K562 (cell line): ENCODE measurements around the gene ABCC11. TPM values are rescaled to one million over a fixed set of nuclear protein-coding genes. Genes with fewer than 3 reads are reported as not detected.

Source experiments
- ATAC-seq: fragments of 200-7000 bp; cut with Tn5 transposase; 3 replicates; pipeline ENCODE4 v1.9.1; 2020; ENCODE audit warnings: moderate library complexity
- BruUV-seq: library from RNA; stranded (reverse); fragments of 400-500 nt; replicated peaks from 2 replicates; lab custom pipeline; 2021; lab: Mats Ljungman, UMichigan
- CTCF ChIA-PET: fragments of 300-600 bp; formaldehyde crosslinking; extraction: SDS; loops from one replicate; lab custom pipeline; 2021; ENCODE audit warnings: low intra/inter-chr PET ratio; lab: Yijun Ruan, JAX
- POLR2A ChIA-PET: fragments of 300-600, 350-650 bp; sonication (Branson Sonifier 250); formaldehyde crosslinking; extraction: SDS; loops from one replicate; lab custom pipeline; 2021; ENCODE audit warnings: antibody characterized with exemption, inconsistent platforms; lab: Yijun Ruan, JAX
- DNase-seq, 4 experiments: peaks; one replicate each; pipeline versions ENCODE4 v3.0.0 to v3.0.0-alpha.2; 2011 to 2018; ENCODE audit warnings: low spot score in 3 of 4, mixed read lengths in 3 of 4; ENCODE audit errors: extremely low read depth in 1 of 4
- FAIRE-seq: peaks from 2 replicates; lab custom pipeline; 2011; peaks lifted over from hg19 to GRCh38; lab: Jason Lieb, UNC
- H2AFZ ChIP-seq: 2 replicates; pipeline ENCODE4 v1.6.0; 2011; ENCODE audit warnings: low read depth, low read length, control low read depth, inconsistent platforms
- H3K27ac ChIP-seq: fragments of 200-600 bp; 3 replicates; pipeline ENCODE4 v1.8.0; 2011; ENCODE audit warnings: low read depth, mild to moderate bottlenecking, control low read depth, inconsistent platforms, low read length, moderate library complexity, mixed read lengths; ENCODE audit errors: extremely low read depth
- H3K27me3 ChIP-seq, 2 experiments: fragments of 300-600 bp in 1 of 2; 2 replicates in 1 of 2; 3 replicates in 1 of 2; pipeline versions ENCODE4 v1.6.0 to v1.8.0; 2011; ENCODE audit warnings: inconsistent platforms in 2 of 2, low read length in 2 of 2, mild to moderate bottlenecking in 1 of 2, mixed read lengths in 1 of 2, moderate library complexity in 1 of 2; ENCODE audit not compliant: control insufficient read depth in 2 of 2, insufficient read depth in 2 of 2
- H3K36me3 ChIP-seq: fragments of 300-600 bp; 3 replicates; pipeline ENCODE4 v1.8.0; 2011; ENCODE audit warnings: mild to moderate bottlenecking, low read length, inconsistent platforms; ENCODE audit not compliant: control insufficient read depth, insufficient read depth
- H3K4me1 ChIP-seq, 2 experiments: fragments of 200-600 bp in 1 of 2; replicated peaks in 1 of 2; 2 replicates in 1 of 2; 3 replicates in 1 of 2; pipeline versions ENCODE4 v1.5.1 to v1.8.0; 2011; ENCODE audit warnings: inconsistent platforms in 2 of 2, low read length in 2 of 2, mild to moderate bottlenecking in 1 of 2, mixed read lengths in 1 of 2, moderate library complexity in 1 of 2; ENCODE audit not compliant: control insufficient read depth in 2 of 2, insufficient read depth in 2 of 2
- H3K4me2 ChIP-seq: 2 replicates; pipeline ENCODE4 v1.6.1; 2011; ENCODE audit warnings: low read length, control low read depth, inconsistent platforms, mixed read lengths; ENCODE audit not compliant: insufficient read depth
- H3K4me3 ChIP-seq: fragments of 200-600 bp; sonication (generic), shearing (Covaris generic); 2 replicates; pipeline ENCODE4 v1.5.1; 2016; ENCODE audit warnings: control low read depth, inconsistent platforms
- H3K79me2 ChIP-seq: fragments of 200-600 bp; 3 replicates; pipeline ENCODE4 v1.8.0; 2011; ENCODE audit warnings: low read length, inconsistent platforms; ENCODE audit not compliant: control insufficient read depth, insufficient read depth
- H3K9ac ChIP-seq, 2 experiments: 2 replicates each; pipeline versions ENCODE4 v1.6.0 to v1.6.1; 2011; ENCODE audit warnings: low read depth in 2 of 2, low read length in 2 of 2, control low read depth in 1 of 2, inconsistent platforms in 1 of 2, mild to moderate bottlenecking in 1 of 2, mixed read lengths in 1 of 2; ENCODE audit not compliant: insufficient read depth in 1 of 2
- H3K9me1 ChIP-seq: one replicate; pipeline ENCODE4 v1.6.0; 2011; ENCODE audit warnings: inconsistent platforms, mild to moderate bottlenecking, low read length, moderate library complexity; ENCODE audit not compliant: control insufficient read depth, insufficient read depth
- H3K9me3 ChIP-seq: replicated peaks from 2 replicates; pipeline ENCODE4 v1.5.1; 2011; ENCODE audit warnings: low read depth, low read length, inconsistent platforms; ENCODE audit not compliant: control insufficient read depth, insufficient read depth
- H4K20me1 ChIP-seq: replicated peaks from 2 replicates; pipeline ENCODE4 v1.6.1; 2011; ENCODE audit warnings: low read length, inconsistent platforms, mixed read lengths; ENCODE audit not compliant: control insufficient read depth, insufficient read depth
- CEBPB ChIP-seq: fragments of 450-650 bp; IDR thresholded peaks from 2 replicates; pipeline ENCODE4 v1.6.1; 2016; ENCODE audit warnings: missing genetic modification characterization, missing compliant biosample characterization
- CTCF ChIP-seq, 3 experiments: IDR thresholded peaks in 2 of 3; conservative IDR thresholded peaks in 1 of 3; 2 replicates each; pipeline ENCODE4 v1.5.1; 2011 to 2012; ENCODE audit warnings: low read length in 3 of 3, mild to moderate bottlenecking in 3 of 3, control low read depth in 2 of 3, improper control_type of control experiment in 1 of 3, inconsistent platforms in 1 of 3, low read depth in 1 of 3, mixed read lengths in 1 of 3, moderate library complexity in 1 of 3; ENCODE audit not compliant: insufficient read depth in 2 of 3
- CTCFL ChIP-seq: IDR thresholded peaks from 2 replicates; pipeline ENCODE4 v1.6.1; 2011; ENCODE audit warnings: borderline replicate concordance, low read depth, mild to moderate bottlenecking, moderate library complexity, low read length; ENCODE audit not compliant: insufficient read depth, poor library complexity, severe bottlenecking
- NFRKB ChIP-seq: fragments of 450-650 bp; IDR thresholded peaks from 2 replicates; pipeline ENCODE4 v1.6.1; 2016; ENCODE audit warnings: low read depth
- NR4A1 ChIP-seq, 2 experiments: fragments of 250-450 bp in 1 of 2; fragments of 450-650 bp in 1 of 2; sonication (Bioruptor Pico) in 1 of 2; IDR thresholded peaks; 2 replicates each; pipeline versions ENCODE4 v1.4.0 to v1.6.1; 2016 to 2020; ENCODE audit warnings: mild to moderate bottlenecking in 2 of 2, missing compliant biosample characterization in 1 of 2, missing genetic modification characterization in 1 of 2, moderate library complexity in 1 of 2
- POLR2H ChIP-seq: IDR thresholded peaks from 2 replicates; pipeline ENCODE4 v1.6.1; 2016; ENCODE audit warnings: missing genetic modification characterization, low read depth, mild to moderate bottlenecking, control low read depth, missing compliant biosample characterization, moderate library complexity
- RAD21 ChIP-seq, 2 experiments: fragments of 250-450 bp in 1 of 2; fragments of 450-650 bp in 1 of 2; sonication (Bioruptor Pico) in 1 of 2; formaldehyde crosslinking in 1 of 2; IDR thresholded peaks in 1 of 2; conservative IDR thresholded peaks in 1 of 2; 2 replicates each; pipeline versions ENCODE4 v1.4.0 to v1.8.0; 2020 to 2022; ENCODE audit warnings: mild to moderate bottlenecking in 2 of 2, moderate library complexity in 1 of 2
- WGBS: fragments of 100-300 bp; shearing (Covaris generic); methylation state at CpG from one replicate; pipeline ENCODE4 v1.1.6; 2016; ENCODE audit warnings: low coverage, mixed read lengths; ENCODE audit not compliant: insufficient coverage; ENCODE audit errors: missing lambda C conversion rate; 5-methylcytosine and 5-hydroxymethylcytosine counted together
- in situ Hi-C: fragments of 300-500 bp; cut with MboI; formaldehyde crosslinking; loops from 4 replicates; pipeline ENCODE4 v1.15.0; 2018; ENCODE audit warnings: inconsistent platforms, mixed read lengths
- intact Hi-C: fragments of 100-400 bp; cut with micrococcal nuclease; formaldehyde crosslinking; loops from 2 replicates; pipeline ENCODE4 v1.14.2; 2022
- polyA plus RNA-seq, 8 experiments: library from polyadenylated mRNA; depleted of rRNA in 4 of 8; stranded (reverse) in 5 of 8; unstranded in 3 of 8; fragments of >200 nt; fragmentation: Nextera tagmentation in 2 of 8; fragmentation: Illumina TruSeq in 1 of 8; extraction: Ambion mirVana in 2 of 8; extraction: Trizol in 1 of 8; gene quantifications; 2 replicates each; pipeline versions ENCODE4 v1.2.1 to v1.2.3, GENCODE V29; 2011 to 2014; ENCODE audit warnings: inconsistent platforms in 1 of 8, missing spikeins in 1 of 8
- total RNA-seq, 7 experiments: library from RNA; depleted of rRNA in 6 of 7; stranded (reverse); fragments of >200 nt in 6 of 7; fragmentation: Illumina TruSeq in 2 of 7; extraction: Trizol in 2 of 7; gene quantifications; 2 replicates each; pipeline versions ENCODE4 v1.2.1 to v1.2.3, GENCODE V29; 2011 to 2021; ENCODE audit warnings: low replicate concordance in 1 of 7

The ABCC11 gene
- total and polyA plus RNA-seq, 9 of the 15 experiments (the other 6 are each of a cell fraction or from before 2014, with no cell fraction given) = 0.04 to 0.14 (median 0.04) TPM; not detected in 6

- BruUV-seq = no TSS peak
Measured at GRCh38 chr16:48232493-48233040, 14.8 kb downstream of the ABCC11 start.

GRCh38 chr16:48231727-48232492 lies 15.4 kb downstream of the ABCC11 start:
- Histone ChIP-seq H3K27me3 (peaks cover 12 to 24% of the 10 kb centered on the region in 2 experiments), H3K27ac (no peak overlapping the region), H3K4me1 (no peaks in the 10 kb centered on the region), H4K20me1 (no peaks in the 10 kb centered on the region), H3K79me2 (no peaks in the 10 kb centered on the region), H3K4me2 (no peak overlapping the region), H3K4me3 (no peak overlapping the region), H3K9me3 (no peaks in the 10 kb centered on the region), H3K9ac (no peak overlapping the region), H3K36me3 (no peaks in the 10 kb centered on the region), H3K9me1 (no peaks in the 10 kb centered on the region), H2AFZ (no peak overlapping the region)
- no peak for FAIRE-seq
- peak; percentile 95 for ATAC-seq
- ChIA-PET POLR2A (interaction anchor here (0.6 kb wide), 1 partner anchor 282 kb away, joined by 3 read pairs; no protein-coding TSS in a partner anchor), CTCF (interaction anchor here (0.6 to 0.9 kb wide), 2 partner anchors 204 to 398 kb away, joined by 4 to 9 read pairs; no protein-coding TSS in a partner anchor)
- DNase-seq = peak in 2 of 4 experiments; percentile 25 to 46
- in situ Hi-C loops = no loop called here
- no TSS peak for BruUV-seq
- 9% methylated on average over 11 of the region's 11 CpGs for WGBS
- intact Hi-C loops = loop anchor here (5.0 to 10.0 kb wide), 3 partner anchors 203 to 390 kb away; no protein-coding TSS in a partner anchor
- peak; percentile 70 for TF ChIP-seq CTCFL
- peak; percentile 57 to 70 (median 59) for TF ChIP-seq CTCF (IDR thresholded peaks at IDR 0.05 in 2 of 3, conservative IDR thresholded peaks at IDR 0.05 in 1 of 3; ENCODE audit: insufficient read depth in 2 of 3, low read depth in 1 of 3, low read length in 3 of 3)
- TF ChIP-seq POLR2H (tag) = no peak
- no peak for TF ChIP-seq NR4A1 (CRISPR knock-in tag; IDR thresholded peaks at IDR 0.05)
- no peak for TF ChIP-seq NR4A1 (tag; IDR thresholded peaks at IDR 0.05)

More at GRCh38 chr16:48232493-48233040, 14.8 kb downstream of the ABCC11 start:
- Histone ChIP-seq H4K20me1 (no peaks in the 10 kb centered on the region), H3K36me3 (no peaks in the 10 kb centered on the region), H3K27me3 (peaks cover 9 to 23% of the 10 kb centered on the region in 2 experiments), H3K79me2 (no peaks in the 10 kb centered on the region), H3K4me3 (no peak overlapping the region), H3K9me1 (no peaks in the 10 kb centered on the region), H3K4me1 (no peaks in the 10 kb centered on the region), H2AFZ (no peak overlapping the region), H3K9me3 (no peaks in the 10 kb centered on the region), H3K9ac (no peak overlapping the region), H3K4me2 (no peak overlapping the region), H3K27ac (no peak overlapping the region)
- ChIA-PET CTCF (no interaction called here), POLR2A (no interaction called here)
- DNase-seq (no peak), ATAC-seq (no peak), FAIRE-seq (no peak)
- intact Hi-C loops = loop anchor here (5.0 to 10.0 kb wide), 3 partner anchors 202 to 390 kb away; no protein-coding TSS in a partner anchor
- in situ Hi-C loops = no loop called here
- TF ChIP-seq NFRKB (no peak), CEBPB (tag) (no peak), RAD21 (CRISPR knock-in tag; conservative IDR thresholded peaks at IDR 0.05 in 1 of 2, IDR thresholded peaks at IDR 0.05 in 1 of 2) (no peak)
- 7% methylated on average over 2 of the region's 2 CpGs for WGBS
